ENCODE results near the gene PRRC2A. TPM values are rescaled to one million over a fixed set of nuclear protein-coding genes. Genes with fewer than 3 reads are reported as not detected.

Gene PRRC2A
- total RNA-seq, 1 donor from 2014 or later, result 290 TPM

DNA sequence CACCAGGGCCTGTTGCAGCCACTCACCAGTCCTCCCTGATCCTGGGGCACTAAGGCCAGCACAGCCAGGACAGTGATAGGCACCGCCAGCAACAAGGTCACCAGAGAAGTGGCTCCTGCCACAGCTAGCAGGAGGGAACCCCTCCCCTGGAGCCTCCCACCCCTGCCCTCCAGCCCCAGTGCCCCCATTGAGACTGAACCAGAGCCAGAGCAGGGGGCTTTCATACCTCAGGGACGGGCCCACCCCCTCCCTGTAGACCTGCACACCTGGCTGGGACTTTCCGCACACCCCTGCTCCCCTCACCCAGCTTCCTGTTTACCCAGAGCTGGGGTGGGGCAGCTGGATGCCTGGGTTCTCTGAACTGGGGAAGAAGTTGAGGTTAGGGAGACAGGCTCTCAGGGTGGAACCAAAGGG, 38.3 kb upstream of the PRRC2A start, which contains the start of gene LTB:
TSS of gene LTB (minus strand) at position 195 of the 414 bp plus-strand sequence. CDS start at position 188, 7 bp downstream.
- peak within 1 kb of the TSS; percentile 86 for H3K4me3 Mint-ChIP-seq
- no peaks in the 10 kb centered on the region for H3K36me3 Mint-ChIP-seq
- TF ChIP-seq, protein P1, sequence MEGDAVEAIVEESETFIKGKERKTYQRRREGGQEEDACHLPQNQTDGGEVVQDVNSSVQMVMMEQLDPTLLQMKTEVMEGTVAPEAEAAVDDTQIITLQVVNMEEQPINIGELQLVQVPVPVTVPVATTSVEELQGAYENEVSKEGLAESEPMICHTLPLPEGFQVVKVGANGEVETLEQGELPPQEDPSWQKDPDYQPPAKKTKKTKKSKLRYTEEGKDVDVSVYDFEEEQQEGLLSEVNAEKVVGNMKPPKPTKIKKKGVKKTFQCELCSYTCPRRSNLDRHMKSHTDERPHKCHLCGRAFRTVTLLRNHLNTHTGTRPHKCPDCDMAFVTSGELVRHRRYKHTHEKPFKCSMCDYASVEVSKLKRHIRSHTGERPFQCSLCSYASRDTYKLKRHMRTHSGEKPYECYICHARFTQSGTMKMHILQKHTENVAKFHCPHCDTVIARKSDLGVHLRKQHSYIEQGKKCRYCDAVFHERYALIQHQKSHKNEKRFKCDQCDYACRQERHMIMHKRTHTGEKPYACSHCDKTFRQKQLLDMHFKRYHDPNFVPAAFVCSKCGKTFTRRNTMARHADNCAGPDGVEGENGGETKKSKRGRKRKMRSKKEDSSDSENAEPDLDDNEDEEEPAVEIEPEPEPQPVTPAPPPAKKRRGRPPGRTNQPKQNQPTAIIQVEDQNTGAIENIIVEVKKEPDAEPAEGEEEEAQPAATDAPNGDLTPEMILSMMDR (IDR thresholded peaks at IDR 0.05; ENCODE audit: unreplicated experiment), result no peak
- peaks cover 10% of the 10 kb centered on the region for H3K4me1 Mint-ChIP-seq
- no peak for DNase-seq (ENCODE audit: low spot score in 2 of 2, unreplicated experiment in 2 of 2)
- peaks cover 4% of the 10 kb centered on the region for H3K27me3 Mint-ChIP-seq (ENCODE audit: low read depth)
- H3K9me3 Mint-ChIP-seq, result no peaks in the 10 kb centered on the region
- peak within 1 kb of the TSS; percentile 87 for H3K27ac Mint-ChIP-seq

DNA sequence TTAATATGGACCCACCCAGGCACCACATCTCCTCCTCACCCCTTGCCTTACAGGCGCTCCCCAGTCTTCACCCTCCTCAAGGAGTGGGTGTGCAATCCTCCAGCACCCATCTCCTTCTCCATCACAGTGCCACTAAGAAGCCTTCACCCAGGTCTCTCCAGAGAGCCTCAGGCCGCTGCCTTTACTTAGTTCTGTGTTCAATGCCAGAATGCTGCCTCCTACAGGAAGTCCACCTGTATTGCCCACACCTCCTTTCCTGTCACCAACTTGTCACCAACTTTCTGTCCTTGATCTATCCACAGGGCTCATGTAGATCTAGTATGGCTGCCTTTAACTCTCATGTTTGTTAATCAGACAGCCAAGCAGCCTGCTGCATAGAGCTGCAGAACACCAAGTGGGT, 35.0 kb upstream of the PRRC2A start:
- no peak overlapping the region for H3K4me3 Mint-ChIP-seq
- no peak for DNase-seq (ENCODE audit: low spot score in 2 of 2, unreplicated experiment in 2 of 2)
- no peaks in the 10 kb centered on the region for H3K9me3 Mint-ChIP-seq
- no peak overlapping the region for H3K27ac Mint-ChIP-seq
- H3K4me1 Mint-ChIP-seq, result peaks cover 10% of the 10 kb centered on the region
- no peaks in the 10 kb centered on the region for H3K36me3 Mint-ChIP-seq
- TF ChIP-seq, protein P1 (IDR thresholded peaks at IDR 0.05; ENCODE audit: unreplicated experiment), result peak; percentile 43
- peaks cover 10% of the 10 kb centered on the region for H3K27me3 Mint-ChIP-seq (ENCODE audit: low read depth)

DNA sequence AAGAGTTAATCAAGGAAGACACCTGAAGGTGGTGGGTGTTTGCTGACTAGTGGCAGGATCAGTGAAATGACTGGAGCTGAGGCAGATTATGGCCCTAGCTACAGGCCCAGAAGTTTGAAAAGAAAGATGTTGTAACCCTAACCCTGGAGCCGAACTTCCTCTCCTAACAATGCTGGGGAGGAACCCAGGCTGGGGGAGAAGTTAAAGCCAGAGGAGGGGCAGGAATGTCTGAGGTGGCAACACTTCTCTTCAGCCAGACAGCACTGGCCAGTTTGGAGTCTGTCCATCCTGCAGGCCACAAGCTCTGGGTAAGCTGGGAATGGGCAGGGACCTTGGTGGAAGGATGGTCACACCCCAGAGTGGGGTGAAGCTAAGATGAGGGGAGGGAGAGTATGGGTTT, 34.5 kb upstream of the PRRC2A start, which contains the start of gene LST1:
TSS of gene LST1 (plus strand) at position 270 of the 400 bp plus-strand sequence. CDS start 1,023 bp downstream, outside the sequence.
- Mint-ChIP-seq H3K9me3 (no peaks in the 10 kb centered on the region), H3K36me3 (no peaks in the 10 kb centered on the region), H3K4me1 (peaks cover 9% of the 10 kb centered on the region), H3K27me3 (ENCODE audit: low read depth) (peaks cover 10% of the 10 kb centered on the region), H3K4me3 (no peak within 1 kb of the TSS), H3K27ac (no peak within 1 kb of the TSS)
- TF ChIP-seq, protein P1 (IDR thresholded peaks at IDR 0.05; ENCODE audit: unreplicated experiment), result no peak
- DNase-seq (ENCODE audit: low spot score in 2 of 2, unreplicated experiment in 2 of 2), result no peak

DNA sequence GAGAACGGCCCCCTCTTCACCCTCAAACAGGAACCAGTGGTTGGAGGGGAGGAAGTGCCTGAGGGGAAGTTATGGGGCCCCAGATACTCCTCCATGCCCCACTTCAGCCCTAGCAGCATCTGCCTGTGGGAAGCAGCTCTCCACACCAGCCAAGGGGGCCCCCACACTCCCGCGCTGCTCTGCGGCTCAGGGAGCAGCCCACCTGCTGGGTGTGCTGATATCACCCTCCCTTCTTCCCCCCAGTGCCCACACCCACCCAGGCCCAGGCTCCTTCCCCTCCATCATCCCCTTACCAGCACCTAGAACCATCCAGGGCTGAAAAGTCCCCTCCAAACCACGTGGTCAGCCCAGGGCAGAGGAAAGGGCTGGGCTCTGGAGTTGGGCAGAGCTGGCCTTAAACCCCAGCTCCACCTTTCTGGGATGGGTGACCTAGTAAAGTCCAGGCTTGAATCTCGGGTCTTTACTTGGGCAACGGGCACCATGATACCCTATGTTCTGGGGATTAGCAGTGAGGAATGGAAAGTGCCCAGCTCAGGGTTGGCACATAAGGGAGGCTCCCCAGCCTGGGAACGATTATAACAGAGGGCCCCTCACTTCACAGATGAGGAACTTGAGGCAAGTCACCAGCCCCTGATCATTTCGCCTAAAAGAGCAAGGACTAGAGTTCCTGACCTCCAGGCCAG, 33.8 kb upstream of the PRRC2A start:
- Mint-ChIP-seq H3K9me3 (no peaks in the 10 kb centered on the region), H3K36me3 (no peaks in the 10 kb centered on the region), H3K27ac (no peak overlapping the region), H3K4me3 (no peak overlapping the region), H3K27me3 (ENCODE audit: low read depth) (peaks cover 10% of the 10 kb centered on the region), H3K4me1 (peaks cover 2% of the 10 kb centered on the region)
- TF ChIP-seq, protein P1 (IDR thresholded peaks at IDR 0.05; ENCODE audit: unreplicated experiment), result no peak
- DNase-seq (ENCODE audit: low spot score in 2 of 2, unreplicated experiment in 2 of 2), result no peak

DNA sequence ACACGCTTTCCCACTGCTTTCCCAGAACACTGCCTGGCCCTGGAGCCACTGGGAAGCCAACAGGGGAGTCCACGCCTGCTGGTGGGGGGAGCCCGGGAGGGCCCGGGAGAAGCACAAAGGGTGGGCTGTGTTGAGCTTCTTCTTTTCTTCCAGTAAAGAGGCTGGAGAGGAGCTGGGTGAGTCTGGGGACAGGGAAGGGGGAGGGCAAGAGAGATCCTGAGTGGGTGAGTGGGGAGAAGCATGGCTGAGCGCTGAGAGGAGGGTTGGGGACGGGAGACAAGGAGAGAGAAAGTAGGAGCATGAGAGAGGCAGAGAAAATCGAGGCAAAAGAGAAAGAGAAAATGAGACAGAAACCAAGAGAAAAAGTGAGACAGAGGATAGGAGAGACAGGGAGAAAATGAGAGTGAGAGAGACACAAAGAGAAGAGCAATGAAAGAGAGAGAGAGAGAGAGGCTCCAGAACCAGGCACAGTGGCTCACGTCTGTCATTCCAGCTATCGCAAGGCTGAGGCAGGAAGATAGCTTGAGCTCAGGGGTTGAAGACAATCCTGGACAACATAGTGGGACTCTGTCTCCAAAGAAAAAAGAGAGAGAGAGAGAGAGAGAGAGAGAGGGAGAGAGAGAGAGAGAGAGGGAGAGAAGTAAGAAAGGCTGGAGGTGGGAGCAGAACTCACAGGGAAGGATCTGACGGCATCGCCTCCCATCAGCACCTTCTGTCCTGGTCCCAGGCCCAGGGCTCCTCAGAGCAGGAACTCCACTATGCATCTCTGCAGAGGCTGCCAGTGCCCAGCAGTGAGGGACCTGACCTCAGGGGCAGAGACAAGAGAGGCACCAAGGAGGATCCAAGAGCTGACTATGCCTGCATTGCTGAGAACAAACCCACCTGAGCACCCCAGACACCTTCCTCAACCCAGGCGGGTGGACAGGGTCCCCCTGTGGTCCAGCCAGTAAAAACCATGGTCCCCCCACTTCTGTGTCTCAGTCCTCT, 32.4 kb upstream of the PRRC2A start:
- H3K36me3 Mint-ChIP-seq, result no peaks in the 10 kb centered on the region
- no peak for DNase-seq (ENCODE audit: low spot score in 2 of 2, unreplicated experiment in 2 of 2)
- no peak overlapping the region for H3K4me3 Mint-ChIP-seq
- H3K4me1 Mint-ChIP-seq, result no peaks in the 10 kb centered on the region
- no peaks in the 10 kb centered on the region for H3K9me3 Mint-ChIP-seq
- peaks cover 8% of the 10 kb centered on the region for H3K27me3 Mint-ChIP-seq (ENCODE audit: low read depth)
- TF ChIP-seq, protein P1 (IDR thresholded peaks at IDR 0.05; ENCODE audit: unreplicated experiment), result no peak
- no peak overlapping the region for H3K27ac Mint-ChIP-seq
